Bone marrow (tissue), 2 donors: ENCODE results near the gene TRPV3.
"Not testable (repeated sequence)": the region's sequence is repeated elsewhere in the genome, so short reads cannot be mapped to it uniquely, and the experiment has no call there.

Experiments
- DNase-seq, 2 donors: peaks; one replicate each; lab custom pipeline; 2025; lab: John Stamatoyannopoulos, UW

Gene TRPV3

GRCh38 chr17:3472137-3472536, 85.5 kb downstream of the TRPV3 start:
- DNase-seq, result no peak

- no peak for DNase-seq
Measured at GRCh38 chr17:3471599-3471998, 86.0 kb downstream of the TRPV3 start, which contains the start of gene SPATA22. Gene SPATA22, minus strand, starts transcription at chr17:3471819. Its CDS starts 2,494 bp downstream, at chr17:3469325.

- DNase-seq, result no peak
Measured at GRCh38 chr17:3469529-3469928, 88.1 kb downstream of the TRPV3 start.

- not testable (repeated sequence) for DNase-seq
Measured at GRCh38 chr17:3466355-3466754, 91.3 kb downstream of the TRPV3 start.
